Kasumi-1 (cell line): ENCODE measurements around the gene DIPK1C.

Experiments used
- DNase-seq, 2 experiments: peaks; one replicate each; lab custom pipeline; 2025; lab: John Stamatoyannopoulos, UW

Gene DIPK1C

DNA sequence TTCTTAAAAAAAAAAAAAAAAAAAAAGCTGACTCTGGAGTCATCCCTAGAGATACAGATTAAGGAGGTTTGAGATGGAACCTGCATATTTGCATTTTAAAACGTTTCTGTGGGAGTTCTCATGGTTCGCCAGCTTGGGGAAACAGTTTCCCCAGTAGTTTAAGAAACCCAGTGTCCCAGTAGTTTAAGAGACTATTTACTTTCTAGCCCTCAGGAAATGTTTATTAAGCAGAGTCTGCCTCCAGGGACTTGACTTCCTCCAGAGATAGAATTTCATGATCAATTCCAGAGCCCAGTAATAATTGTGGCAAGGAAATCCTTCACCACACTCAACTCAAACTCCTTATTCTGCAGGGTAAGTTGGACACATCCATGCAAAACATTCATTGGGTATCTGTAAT lies 39.1 kb downstream of the DIPK1C start:
- no peak for DNase-seq

DNA sequence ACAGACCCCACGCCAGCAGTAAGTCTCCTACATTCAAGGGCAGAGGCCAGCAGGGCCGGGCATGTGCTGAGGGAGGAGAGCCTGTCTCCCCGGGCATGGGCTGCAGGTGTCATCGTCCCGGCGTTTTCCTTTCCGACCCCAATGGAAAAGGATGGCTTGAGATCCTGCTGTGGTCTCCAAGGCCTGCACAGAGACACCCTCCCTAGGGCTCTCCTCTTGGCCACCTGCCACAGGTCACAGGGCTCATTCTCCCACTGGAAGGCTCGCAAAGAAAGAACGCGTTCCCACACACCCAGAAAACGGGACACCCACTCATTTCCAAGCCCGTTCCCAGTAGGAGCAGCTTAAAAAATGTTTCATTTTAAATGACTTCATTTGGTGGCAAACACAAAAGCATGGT lies 41.0 kb downstream of the DIPK1C start:
- DNase-seq, result no peak

DNA sequence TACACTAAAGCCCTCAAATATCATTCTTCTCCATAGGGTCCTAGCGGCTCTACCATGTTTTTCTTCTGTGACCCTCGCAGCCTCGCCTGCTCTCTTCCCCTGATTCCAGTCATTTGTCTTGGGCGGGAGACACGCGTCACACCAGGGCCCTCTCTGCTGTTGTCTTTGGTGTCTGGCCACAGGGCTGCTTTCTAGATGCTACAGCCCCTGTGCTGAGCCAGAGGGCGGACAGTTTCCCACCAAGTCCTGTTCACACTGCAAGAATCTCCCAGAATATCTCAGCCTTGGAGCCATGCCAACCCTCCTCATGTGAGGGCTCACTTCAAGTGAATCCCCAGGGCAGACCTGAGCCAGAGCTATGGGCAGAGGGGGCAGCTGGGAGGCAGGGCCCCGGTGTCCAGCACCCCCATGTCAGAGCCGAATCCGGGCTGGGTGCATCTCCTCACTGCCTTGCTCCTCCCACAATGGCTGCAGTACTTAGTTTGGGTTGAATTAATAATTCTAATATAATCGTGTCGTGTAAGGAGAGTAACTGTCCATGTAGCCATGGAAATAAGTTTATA lies 42.1 kb downstream of the DIPK1C start:
- DNase-seq, result no peak

DNA sequence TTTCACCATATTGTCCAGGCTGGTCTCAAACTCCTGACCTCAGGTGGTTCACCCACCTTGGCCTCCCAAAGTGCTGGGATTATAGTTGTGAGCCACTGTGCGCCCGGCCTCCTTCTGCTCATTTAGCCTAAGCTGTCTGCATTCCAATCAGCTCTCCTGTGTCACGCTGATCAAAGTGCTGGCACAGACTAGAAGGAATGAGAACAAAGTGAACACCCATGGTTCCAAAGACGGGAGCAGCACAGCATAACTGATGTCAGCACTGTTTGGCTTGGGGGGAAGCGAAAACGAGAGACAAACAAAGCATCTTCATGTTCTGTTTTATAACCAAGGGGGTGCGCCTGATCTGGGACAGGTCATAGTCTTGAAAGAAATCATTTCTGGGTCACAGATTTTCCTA lies 43.3 kb downstream of the DIPK1C start:
- DNase-seq, result no peak

DNA sequence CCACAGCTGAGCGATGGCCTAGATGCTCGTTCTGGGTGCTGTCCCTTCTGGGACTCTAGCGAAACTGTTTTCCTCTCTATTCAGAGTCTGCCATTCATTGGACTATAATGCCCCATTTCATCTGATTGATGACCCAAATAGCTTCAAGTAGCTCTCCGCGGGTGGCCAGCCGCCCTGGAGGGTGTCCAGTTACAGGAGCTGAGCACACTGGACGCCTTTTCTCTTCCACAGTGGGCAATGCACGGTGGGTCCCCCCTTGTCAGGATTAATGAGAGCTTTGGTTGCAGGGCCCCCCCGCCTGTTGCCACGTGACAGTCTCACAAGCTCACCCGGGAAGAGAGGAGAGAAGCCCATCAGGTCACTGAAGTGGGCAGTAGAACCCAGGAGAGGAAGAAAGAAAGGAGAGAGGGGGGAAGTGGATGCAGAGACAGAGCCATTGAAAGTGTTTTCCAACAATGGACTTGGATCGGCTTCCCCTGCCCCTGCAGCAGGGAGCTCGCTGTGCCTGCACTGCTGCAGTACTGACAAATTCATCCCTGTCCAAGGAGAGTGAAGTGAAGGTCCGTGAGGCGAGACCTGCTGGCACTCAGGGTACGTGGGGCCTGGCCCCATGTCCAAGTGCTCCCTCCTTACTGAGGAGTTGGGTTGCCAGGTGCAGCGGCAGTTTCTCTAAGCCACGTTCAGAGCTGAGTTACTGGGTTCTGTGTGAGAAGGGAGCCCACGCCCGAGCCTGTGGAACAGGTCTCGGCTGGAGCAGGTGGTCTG lies 44.8 kb downstream of the DIPK1C start:
- DNase-seq, result no peak

DNA sequence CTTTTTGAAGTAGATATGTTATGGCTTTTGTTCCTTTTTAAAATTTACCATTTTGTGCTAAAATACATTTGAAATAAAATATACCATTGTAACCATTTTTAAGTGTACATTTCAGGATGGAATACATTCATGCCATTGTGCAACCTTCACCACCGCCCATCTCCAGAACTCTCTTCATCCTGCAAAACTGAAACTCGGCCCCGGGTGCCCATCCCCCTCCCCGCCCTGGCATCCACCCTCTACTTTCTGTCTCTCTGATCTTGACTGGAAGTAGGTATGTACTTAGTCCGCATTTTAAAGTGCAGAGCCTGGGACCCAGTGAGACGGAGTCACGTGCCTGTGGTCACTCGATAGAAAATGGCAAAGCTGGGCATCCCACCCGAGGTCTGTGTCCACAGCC lies 45.6 kb downstream of the DIPK1C start:
- DNase-seq, result no peak

DNA sequence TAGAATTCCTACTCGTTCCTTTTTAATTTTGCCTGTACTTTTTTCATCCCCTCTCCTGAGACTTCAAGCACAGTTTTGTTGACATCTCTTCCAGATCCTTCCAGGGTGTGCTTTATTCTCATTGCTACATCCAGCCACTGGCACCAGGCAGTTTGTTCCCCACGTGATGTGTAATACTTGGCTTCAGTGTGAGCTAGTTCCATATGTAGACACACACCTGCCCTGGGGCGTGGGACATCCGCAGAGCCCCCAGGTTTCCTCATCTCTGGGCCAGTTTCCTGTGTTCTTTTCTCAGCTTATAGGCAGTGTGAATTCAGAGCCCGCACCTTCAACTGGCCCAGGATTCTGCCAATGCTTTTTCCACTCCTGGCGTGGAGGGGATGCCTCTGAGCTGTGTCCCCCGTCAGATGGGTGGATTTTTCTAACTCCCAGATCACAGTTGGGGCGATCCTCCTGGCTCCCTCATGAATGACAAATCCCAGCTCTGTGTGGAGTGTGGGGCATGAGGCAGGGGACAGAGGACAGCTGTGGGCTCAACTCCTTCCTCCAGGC lies 46.6 kb downstream of the DIPK1C start:
- no peak for DNase-seq

DNA sequence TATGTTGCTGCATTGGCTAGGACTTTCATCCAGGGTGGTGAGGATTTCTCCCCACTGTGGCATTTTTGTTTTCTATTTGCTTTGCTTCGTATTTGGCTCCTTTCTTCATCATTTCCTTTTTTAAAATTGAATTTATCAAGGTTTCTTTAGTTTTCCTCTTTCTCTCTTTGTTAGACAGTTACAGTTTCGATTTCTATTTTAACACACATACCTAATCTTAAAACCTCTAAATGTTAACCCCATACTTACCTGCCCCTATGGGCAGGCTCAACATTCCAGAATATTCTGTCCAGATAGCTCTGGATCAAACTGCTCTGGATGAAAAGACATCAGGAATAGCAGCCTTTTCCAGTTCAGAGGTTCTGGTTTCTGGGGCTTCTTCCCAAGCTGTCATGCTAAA lies 49.2 kb downstream of the DIPK1C start:
- DNase-seq, result no peak

DNA sequence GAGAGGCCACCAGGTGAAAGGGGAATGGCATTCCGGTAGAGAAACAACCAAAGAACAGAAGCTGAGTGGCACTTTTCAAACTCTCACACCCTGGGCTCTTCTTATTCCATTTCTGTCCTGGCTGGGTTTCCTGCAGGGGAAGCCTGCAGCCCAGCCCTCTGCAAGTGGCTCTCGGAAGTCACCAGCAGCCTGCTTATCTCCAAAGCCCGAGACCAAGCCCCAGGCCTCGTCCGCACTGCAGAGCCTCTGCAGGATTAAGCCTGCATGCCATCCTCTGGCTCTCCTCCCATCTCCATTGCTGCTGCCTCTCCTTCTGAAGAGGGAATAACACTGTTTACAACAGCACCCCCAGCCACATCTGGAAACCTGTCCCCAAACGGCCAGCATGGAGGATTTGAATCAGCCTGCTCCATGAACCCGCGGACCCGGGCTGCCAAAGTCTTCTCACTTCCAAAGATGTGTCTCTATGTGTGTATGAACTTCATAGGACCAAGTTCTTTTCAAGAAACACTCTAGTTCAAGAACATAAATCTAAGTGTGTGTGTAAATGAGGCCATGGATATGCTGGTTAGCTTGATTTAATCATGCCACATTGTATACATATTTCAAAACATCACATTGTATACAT lies 54.2 kb downstream of the DIPK1C start:
- no peak for DNase-seq

DNA sequence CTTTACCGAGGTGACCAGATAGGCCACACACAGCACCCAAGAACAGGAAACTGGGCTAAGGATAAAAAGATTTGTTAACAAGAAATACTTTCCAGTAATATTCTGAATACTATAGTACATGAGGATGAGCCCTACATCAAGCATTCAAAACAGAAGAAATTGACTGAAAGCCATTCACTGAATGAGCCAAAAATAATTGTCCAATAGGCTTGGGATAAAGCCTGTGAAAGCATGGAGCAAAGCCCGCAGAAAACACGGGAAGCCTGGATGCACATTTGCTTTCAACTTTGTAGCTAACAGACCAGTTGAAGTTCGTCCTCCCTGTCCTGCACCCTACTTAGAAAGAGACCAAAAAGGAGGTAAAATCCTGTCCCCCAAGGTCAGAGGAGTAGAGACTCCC lies 56.3 kb downstream of the DIPK1C start:
- DNase-seq, result no peak

DNA sequence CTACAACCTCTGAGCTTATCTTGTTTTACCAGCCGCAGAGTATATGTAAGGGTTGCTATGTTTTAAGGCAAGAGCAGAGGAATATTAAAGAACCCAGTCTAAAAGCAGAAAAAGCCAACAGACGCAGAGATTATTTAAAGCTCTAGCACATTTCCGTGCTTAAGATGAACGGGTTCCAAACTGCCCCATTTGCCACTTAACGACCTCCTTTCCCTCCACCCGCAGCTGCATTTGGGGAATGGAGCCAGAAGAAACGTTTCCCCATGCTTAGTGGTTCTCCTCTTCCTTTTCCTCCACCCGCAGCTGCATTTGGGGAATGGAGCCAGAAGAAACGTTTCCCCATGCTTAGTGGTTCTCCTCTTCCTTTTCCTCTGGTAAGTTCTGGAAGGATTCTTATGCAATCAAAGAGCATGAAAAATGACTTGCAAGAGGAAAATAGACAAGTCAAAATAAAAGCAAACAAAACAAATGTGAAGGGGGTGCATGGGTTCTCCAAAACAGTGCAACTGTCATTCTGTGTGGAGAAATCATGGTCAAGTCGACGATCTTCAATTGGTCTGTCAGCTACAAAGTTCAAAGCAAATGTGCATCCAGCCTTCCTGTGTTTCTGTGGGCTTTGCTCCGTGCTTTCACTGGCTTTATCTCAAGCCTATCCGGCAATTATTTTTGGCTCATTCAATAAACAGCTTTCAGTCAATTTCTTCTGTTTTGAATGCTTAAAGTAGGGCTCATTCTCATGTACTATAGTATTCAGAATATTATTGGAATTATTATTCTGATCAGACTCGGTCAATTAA lies 57.8 kb downstream of the DIPK1C start:
- DNase-seq, result peak; percentile 66 to 74

DNA sequence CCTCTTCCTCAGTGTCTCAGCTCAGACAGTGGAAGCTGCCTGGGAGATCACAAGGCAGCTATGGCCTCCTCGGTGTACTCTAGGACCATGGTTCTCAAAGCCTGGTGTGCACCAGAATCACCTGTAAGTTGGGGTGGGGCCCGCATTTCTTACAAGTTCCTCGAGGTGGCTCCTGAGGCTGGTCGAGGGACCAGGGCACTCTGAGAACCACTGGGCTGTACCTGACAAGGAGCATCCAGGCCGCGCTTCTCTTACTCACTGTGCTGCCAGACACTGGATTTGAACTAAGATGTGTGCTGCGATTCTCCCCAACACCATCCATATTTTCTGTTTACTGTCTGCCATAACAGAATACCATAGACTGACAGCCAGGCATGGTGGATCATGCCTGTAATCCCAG lies 59.5 kb downstream of the DIPK1C start:
- DNase-seq, result no peak

DNA sequence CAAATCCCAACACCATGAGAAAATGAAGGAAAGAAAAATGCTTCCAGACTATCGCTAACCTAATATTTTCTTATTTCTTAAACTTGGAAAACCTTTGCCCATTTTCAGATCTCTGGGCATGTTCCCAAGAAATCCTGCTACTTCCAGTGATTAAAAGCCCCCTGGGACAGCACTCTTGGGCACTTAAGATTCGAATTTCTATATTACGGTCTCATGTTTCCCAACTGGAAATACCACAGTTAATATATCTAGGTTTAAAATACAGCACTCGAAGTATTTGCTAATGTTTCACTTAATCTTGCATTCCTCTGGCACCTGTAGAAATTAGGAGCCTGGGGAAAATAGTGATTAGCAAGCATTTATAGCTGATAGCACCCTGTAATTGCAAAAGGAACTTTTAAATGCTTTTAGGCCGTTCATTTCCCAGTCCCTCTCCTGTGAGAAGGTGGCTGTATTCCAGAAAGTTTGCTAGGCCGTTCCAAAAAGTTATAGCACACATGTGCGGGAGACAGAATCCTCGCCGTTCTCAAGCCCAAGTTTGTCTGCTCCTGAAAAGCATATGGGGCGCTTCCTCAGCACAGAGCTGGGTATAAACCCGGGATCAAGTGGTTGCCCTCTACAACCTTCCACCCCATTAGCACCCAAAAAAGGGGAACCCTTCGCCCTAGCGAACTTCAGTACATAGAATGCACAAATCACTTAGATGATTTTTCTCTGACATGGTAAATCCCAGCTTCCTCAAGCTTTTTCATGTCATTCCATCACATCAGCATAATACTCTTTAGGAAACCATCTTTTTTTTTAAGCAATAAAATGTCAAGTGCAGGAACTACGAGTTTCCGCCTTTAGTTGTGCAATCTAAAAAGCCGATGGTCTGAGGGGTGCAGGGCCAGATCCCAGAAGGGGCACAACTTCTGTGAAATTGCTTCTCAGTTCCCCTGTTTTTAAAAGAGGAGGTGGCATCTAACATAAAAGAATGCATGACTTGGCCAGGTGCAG lies 60.6 kb downstream of the DIPK1C start:
- no peak for DNase-seq

DNA sequence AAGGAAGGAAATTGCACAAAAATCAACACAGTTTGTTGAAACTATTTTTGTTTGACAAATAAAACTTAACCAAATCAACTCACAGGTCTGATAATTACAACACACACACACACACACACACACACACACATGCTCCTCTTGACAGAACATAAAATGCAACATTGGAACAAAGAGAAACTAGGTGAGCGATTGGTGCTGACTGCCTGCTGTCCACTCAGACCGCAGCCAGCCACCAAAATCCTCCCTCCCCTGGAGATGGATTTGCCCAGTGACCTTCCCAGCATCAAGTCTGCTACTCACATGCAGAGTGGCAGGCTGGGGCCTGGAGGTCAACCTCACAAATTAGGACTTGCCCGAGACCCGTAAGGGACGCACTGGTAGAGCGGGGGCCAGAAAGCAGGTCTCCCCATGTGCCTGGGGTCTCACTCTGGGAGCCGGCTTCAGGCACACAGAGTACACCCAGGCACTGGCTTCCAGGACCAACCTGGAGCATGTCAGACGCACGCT lies 61.4 kb downstream of the DIPK1C start:
- no peak for DNase-seq

DNA sequence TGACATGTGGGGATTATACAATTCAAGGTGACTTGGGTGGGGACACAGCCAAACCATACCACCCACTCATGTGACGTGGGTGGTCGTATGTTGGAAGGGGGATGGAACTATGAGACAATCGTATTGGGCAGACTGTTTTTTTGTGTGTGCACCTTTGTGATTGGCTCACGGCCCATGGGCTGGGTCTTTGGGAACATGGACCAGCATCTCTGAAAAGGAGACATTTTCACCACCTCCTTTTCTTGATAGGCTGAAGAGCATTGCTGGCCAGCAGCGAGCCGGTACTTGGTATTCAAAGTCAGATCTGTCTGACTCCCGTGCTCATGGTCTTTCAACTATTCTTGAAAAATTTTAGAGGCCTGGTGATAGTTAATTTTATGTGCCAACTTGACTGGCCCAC lies 62.1 kb downstream of the DIPK1C start:
- DNase-seq, result no peak

DNA sequence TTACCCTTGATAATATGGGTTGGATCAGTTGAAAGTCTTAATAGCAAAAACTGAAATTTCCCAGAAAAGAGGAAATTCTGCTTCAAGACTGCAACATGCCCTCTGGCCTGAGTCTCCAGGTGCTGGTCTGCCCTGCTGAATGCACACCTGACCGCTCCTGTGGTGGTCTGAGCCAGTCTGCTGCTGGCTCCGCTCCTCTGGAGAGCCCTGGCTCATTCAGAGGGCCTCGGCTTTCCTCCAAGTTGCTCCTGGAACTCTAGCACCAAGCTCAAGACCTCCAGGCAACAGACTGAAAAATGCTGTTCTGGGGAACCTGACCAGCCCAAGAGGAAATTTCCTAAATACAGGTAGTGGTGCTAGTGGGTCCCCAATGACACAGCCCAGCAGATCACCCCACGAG lies 64.8 kb downstream of the DIPK1C start:
- DNase-seq, result no peak

DNA sequence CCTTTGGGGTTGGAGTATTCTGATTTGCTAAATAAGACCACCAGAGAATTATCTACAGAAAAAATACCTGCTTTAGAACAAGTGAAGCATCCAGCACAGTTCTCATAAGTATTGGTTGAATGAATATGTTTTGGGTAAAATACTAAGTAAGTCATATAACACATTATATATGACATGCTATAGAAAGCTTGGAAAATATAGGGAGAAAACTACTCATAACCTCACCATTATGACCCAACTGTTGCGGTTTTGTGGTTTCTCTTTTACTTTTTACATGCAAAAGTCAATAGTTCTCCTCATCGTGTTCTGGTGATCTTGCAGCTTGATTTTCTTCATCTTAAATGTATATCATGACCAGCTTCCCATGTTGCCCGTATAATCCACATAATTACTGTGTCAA lies 66.2 kb downstream of the DIPK1C start:
- DNase-seq, result no peak

DNA sequence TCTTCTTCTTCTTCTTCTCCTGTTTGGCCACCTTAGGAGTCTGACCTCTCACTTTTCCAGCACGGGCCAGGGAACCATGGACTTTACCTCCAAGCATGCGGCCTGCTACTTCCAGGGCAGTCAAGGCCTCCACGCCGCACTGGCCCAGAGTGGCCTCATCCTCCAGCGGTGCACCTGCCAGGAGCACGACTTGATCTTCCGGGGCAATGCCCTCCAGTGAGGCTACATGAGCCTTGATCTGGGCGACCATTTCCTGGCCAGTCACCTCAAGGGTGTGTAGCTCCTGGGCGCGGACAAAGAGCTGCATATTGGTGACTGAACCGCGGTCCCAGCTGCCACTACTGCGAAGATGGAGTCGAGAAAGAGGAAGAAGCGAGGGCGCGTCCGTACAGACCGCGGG lies 67.1 kb downstream of the DIPK1C start:
- no peak for DNase-seq

DNA sequence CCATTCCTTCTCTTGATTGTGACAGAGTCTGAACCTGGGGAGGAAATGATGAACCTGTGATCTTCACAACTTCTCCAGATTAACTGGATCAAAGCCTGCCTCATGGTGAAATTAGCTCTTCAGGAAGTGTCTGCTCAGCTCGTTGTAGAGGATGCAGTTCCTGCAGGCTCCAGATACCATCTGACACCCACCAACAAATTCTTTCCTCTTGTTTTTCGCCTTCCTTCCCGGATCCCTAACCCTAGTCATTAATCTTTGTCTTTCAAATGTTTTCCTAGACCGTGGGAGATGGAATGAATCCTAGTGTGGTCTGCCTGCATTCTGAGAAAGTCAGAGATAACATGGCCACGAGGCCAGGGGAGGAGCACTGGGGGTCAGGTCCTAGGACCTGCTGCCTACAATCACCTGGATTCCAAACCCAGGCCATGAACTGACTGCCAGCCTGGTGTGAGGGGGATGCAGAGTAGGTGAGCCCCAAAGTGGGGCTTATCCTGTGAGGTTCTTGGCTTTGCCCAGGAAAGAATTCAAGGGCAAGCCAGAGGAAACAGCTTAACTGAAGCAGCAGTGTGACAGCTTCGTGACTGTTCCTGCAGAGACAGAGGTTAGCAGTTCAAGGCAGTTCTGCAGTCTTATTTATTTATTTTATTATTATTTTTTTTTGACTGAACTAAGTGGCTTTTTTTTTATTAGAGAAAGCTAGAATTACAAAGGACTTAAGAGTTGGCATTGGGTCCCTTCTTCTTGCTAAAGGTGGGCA lies 67.8 kb downstream of the DIPK1C start:
- DNase-seq, result no peak

DNA sequence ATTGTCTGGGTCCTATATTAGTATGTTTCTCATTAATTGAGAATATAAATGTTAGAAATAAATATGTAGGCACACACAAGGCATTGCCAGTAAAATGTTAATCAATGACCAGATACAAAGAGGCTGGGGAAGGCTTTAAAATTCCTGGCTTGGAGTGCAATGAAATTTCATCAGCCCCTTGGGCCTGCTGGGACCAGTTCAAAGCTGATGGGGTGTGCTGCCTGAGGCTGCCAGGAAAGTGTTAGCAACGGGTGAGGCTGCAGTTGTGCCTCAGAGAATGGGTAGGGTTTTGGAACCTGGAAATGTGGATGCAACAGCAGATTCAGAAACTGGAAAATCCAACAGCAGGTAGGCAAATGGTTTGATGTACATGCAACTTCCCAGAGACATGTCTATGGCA lies 68.9 kb downstream of the DIPK1C start:
- no peak for DNase-seq
